GM13977 (cell line): Measurements from ENCODE around the gene SCAMP3.
A peak's percentile ranks its signal among the peaks of the same experiment; 100 is the strongest.
"Not testable (repeated sequence)": the region's sequence is repeated elsewhere in the genome, so short reads cannot be mapped to it uniquely, and the experiment has no call there.

Experiments
- DNase-seq: peaks from one replicate; pipeline ENCODE4 v3.0.0; 2012; ENCODE audit warnings: low spot score
- CTCF ChIP-seq: IDR thresholded peaks from 2 replicates; pipeline ENCODE4 v1.5.1; 2012; ENCODE audit warnings: mild to moderate bottlenecking, control low read depth; ENCODE audit not compliant: insufficient read depth; ENCODE audit errors: extremely low read depth, missing control alignments
- in situ Hi-C: fragments of 300-500 bp; cut with MboI; formaldehyde crosslinking; loops from one replicate; pipeline ENCODE4 v1.12.0; 2022; ENCODE audit warnings: low sequenced_read_pairs, low pct_unique_long_range_greater_than_20kb, mixed read lengths, inconsistent platforms; ENCODE audit not compliant: unreplicated experiment

SCAMP3 gene

GRCh38 chr1:155251566-155251965 lies 10.6 kb downstream of the SCAMP3 start:
- no peak for DNase-seq
- in situ Hi-C loops = loop anchor here (25.0 kb wide), 1 partner anchor 336 kb away; no protein-coding TSS in a partner anchor
- TF ChIP-seq CTCF = no peak

- in situ Hi-C loops = loop anchor here (25.0 kb wide), 1 partner anchor 336 kb away; no protein-coding TSS in a partner anchor
- TF ChIP-seq CTCF = peak; percentile 100
- DNase-seq = peak; percentile 98
Measured at GRCh38 chr1:155250633-155251449, 11.3 kb downstream of the SCAMP3 start.

- DNase-seq = no peak
- no peak for TF ChIP-seq CTCF
- in situ Hi-C loops = loop anchor here (25.0 kb wide), 1 partner anchor 337 kb away; no protein-coding TSS in a partner anchor
Measured at GRCh38 chr1:155250246-155250632, 11.9 kb downstream of the SCAMP3 start.

GRCh38 chr1:155247667-155248553 lies 14.2 kb downstream of the SCAMP3 start:
- in situ Hi-C loops = no loop called here
- DNase-seq = no peak
- no peak for TF ChIP-seq CTCF

GRCh38 chr1:155246796-155247195 lies 15.4 kb downstream of the SCAMP3 start:
- DNase-seq, in situ Hi-C loops: not testable (repeated sequence)

- TF ChIP-seq CTCF = no peak
- no peak for DNase-seq
- in situ Hi-C loops = no loop called here
Measured at GRCh38 chr1:155245163-155245524, 17.0 kb downstream of the SCAMP3 start.
